HepG2 (cell line): ENCODE results near the gene COA3. TPM values are rescaled to one million over a fixed set of nuclear protein-coding genes. Genes with fewer than 3 reads are reported as not detected.

Experiments
- NCOR1 ChIP-seq: fragments of 200-600 bp; sonication (generic); IDR thresholded peaks from 2 replicates; pipeline ENCODE4 v1.7.0; 2017; ENCODE audit warnings: antibody characterized with exemption, low read length, borderline replicate concordance
- NFIC ChIP-seq: IDR thresholded peaks from 2 replicates; pipeline ENCODE4 v1.6.1; 2012; ENCODE audit warnings: mild to moderate bottlenecking, low read length, inconsistent platforms
- RAD21 ChIP-seq: fragments of 450-650 bp; formaldehyde crosslinking; IDR thresholded peaks from 2 replicates; pipeline ENCODE4 v1.5.0; 2020; ENCODE audit warnings: mild to moderate bottlenecking
- RARG ChIP-seq: sonication (generic); formaldehyde crosslinking; IDR thresholded peaks from 2 replicates; pipeline ENCODE4 v1.4.0; 2020; ENCODE audit warnings: low read depth, mild to moderate bottlenecking, missing genetic modification reagents
- TEF ChIP-seq: sonication (generic); formaldehyde crosslinking; IDR thresholded peaks from 2 replicates; pipeline ENCODE4 v1.5.0; 2020; ENCODE audit warnings: missing genetic modification reagents
- TFE3 ChIP-seq: IDR thresholded peaks from 2 replicates; pipeline ENCODE4 v1.6.1; 2016
- TGIF2 ChIP-seq: IDR thresholded peaks from 2 replicates; pipeline ENCODE4 v1.6.1; 2016; ENCODE audit warnings: control low read depth, missing compliant biosample characterization
- THAP11 ChIP-seq: IDR thresholded peaks from 2 replicates; pipeline ENCODE4 v1.6.1; 2016; ENCODE audit warnings: missing biosample characterization, missing genetic modification reagents
- ZBTB10 ChIP-seq: sonication (generic); formaldehyde crosslinking; IDR thresholded peaks from 2 replicates; pipeline ENCODE4 v1.4.0; 2020; ENCODE audit warnings: missing genetic modification reagents, borderline replicate concordance
- ZGPAT ChIP-seq: IDR thresholded peaks from 2 replicates; pipeline ENCODE4 v1.6.1; 2016; ENCODE audit warnings: mild to moderate bottlenecking
- ZMYM4 ChIP-seq: sonication (generic); formaldehyde crosslinking; IDR thresholded peaks from 2 replicates; pipeline ENCODE4 v1.8.1; 2023; ENCODE audit warnings: mild to moderate bottlenecking, missing genetic modification reagents
- ZNF343 ChIP-seq: sonication (generic); formaldehyde crosslinking; IDR thresholded peaks from 2 replicates; pipeline ENCODE4 v1.4.0; 2020; ENCODE audit warnings: mild to moderate bottlenecking, missing genetic modification reagents
- ZNF550 ChIP-seq: sonication (generic); formaldehyde crosslinking; IDR thresholded peaks from 2 replicates; pipeline ENCODE4 v1.4.0; 2020; ENCODE audit warnings: mild to moderate bottlenecking, missing genetic modification reagents, borderline replicate concordance
- ZNF800 ChIP-seq: sonication (generic); formaldehyde crosslinking; IDR thresholded peaks from 2 replicates; pipeline ENCODE4 v1.4.0; 2020; ENCODE audit warnings: missing genetic modification reagents
- ZZZ3 ChIP-seq: sonication (generic); formaldehyde crosslinking; IDR thresholded peaks from 2 replicates; pipeline ENCODE4 v1.4.0; 2020; ENCODE audit warnings: missing genetic modification reagents, mild to moderate bottlenecking, borderline replicate concordance
- polyA plus RNA-seq, 8 experiments: library from polyadenylated mRNA; depleted of rRNA in 3 of 8; stranded (reverse) in 7 of 8; unstranded in 1 of 8; fragments of >200 nt; fragmentation: Illumina TruSeq in 4 of 8; extraction: Trizol in 4 of 8; gene quantifications; 2 replicates each; pipeline versions ENCODE4 v1.2.1 to v1.2.3, GENCODE V29; 2011 to 2016; ENCODE audit warnings: low read depth in 4 of 8, missing spikeins in 1 of 8, mixed read lengths in 1 of 8; ENCODE audit not compliant: insufficient read depth in 1 of 8
- total RNA-seq, 5 experiments: library from RNA; depleted of rRNA; stranded (reverse); fragments of >200 nt; fragmentation: Illumina TruSeq; extraction: Trizol; gene quantifications; 2 replicates each; pipeline ENCODE4 v1.2.3, GENCODE V29; 2016; ENCODE audit warnings: low read depth in 1 of 5

The COA3 gene
- total and polyA plus RNA-seq, 2 of the 13 experiments (the other 11 are each of a cell fraction or from before 2014, with no cell fraction given), result 133 to 202 TPM

- no peak for TF ChIP-seq TEF (CRISPR knock-in tag)
- TF ChIP-seq TGIF2 (CRISPR knock-in tag), result peak; percentile 12; the same call in 1 of the 2 replicates
- no peak for TF ChIP-seq ZNF343 (CRISPR knock-in tag)
- TF ChIP-seq TFE3 (CRISPR knock-in tag), result no peak
- TF ChIP-seq ZNF550 (CRISPR knock-in tag), result no peak
- TF ChIP-seq ZBTB10 (CRISPR knock-in tag), result no peak
- peak; percentile 41; the same call in 1 of the 2 replicates for TF ChIP-seq NCOR1
- no peak for TF ChIP-seq ZNF800 (CRISPR knock-in tag)
- no peak for TF ChIP-seq ZZZ3 (CRISPR knock-in tag)
- no peak for TF ChIP-seq RAD21 (CRISPR knock-in tag)
- TF ChIP-seq THAP11, result peak; percentile 84; the same call in 1 of the 2 replicates
- TF ChIP-seq ZGPAT (CRISPR knock-in tag), result 0 out of 2 replicates have a peak, but pooled peaks have one; percentile 20
- no peak for TF ChIP-seq RARG (CRISPR knock-in tag)
- 0 out of 2 replicates have a peak, but pooled peaks have one; percentile 25 for TF ChIP-seq NFIC
- TF ChIP-seq ZMYM4, result no peak
Observed at GRCh38 chr17:42797067-42798007, 1.2 kb downstream of the COA3 start (continued).
